CD4-positive, alpha-beta T cell (primary cell): ENCODE measurements around the gene ACOT12. TPM values are rescaled to one million over a fixed set of nuclear protein-coding genes. Genes with fewer than 3 reads are reported as not detected.

Source experiments
- ATAC-seq: fragments of 200-7000 bp; cut with Tn5 transposase; one replicate; pipeline ENCODE4 v1.10.0; 2022; ENCODE audit warnings: mild to moderate bottlenecking; ENCODE audit not compliant: poor library complexity
- CTCF ChIA-PET: fragments of 350-600 bp; sonication (Branson Sonifier 250); formaldehyde crosslinking; loops from one replicate; lab custom pipeline; 2021; ENCODE audit warnings: antibody characterized with exemption, inconsistent platforms; lab: Charles Lee
- POLR2A ChIA-PET: fragments of 350-600 bp; sonication (Branson Sonifier 250); formaldehyde crosslinking; loops from one replicate; lab custom pipeline; 2021; ENCODE audit warnings: antibody characterized with exemption, inconsistent platforms; lab: Charles Lee
- DNase-seq, 14 experiments: peaks; one replicate each; pipeline ENCODE4 v3.0.0-alpha.2; 2013 to 2020; ENCODE audit warnings: mixed read lengths in 2 of 14
- H3K27ac ChIP-seq, 2 donors: one replicate each; pipeline versions ENCODE4 v1.5.1 to v1.7.0; 2013; ENCODE audit warnings: low read length in 2 of 2, low read depth in 1 of 2, mild to moderate bottlenecking in 1 of 2
- H3K27me3 ChIP-seq, 2 experiments: 1 replicate in 1 of 2; 2 replicates in 1 of 2; pipeline versions ENCODE4 v1.6.1 to v1.7.0; 2013; ENCODE audit warnings: low read length in 2 of 2, control low read depth in 1 of 2, mild to moderate bottlenecking in 1 of 2, moderate library complexity in 1 of 2; ENCODE audit not compliant: insufficient read depth in 2 of 2, control insufficient read depth in 1 of 2
- H3K36me3 ChIP-seq: one replicate; pipeline ENCODE4 v1.6.1; 2013; ENCODE audit warnings: low read length, control low read depth; ENCODE audit not compliant: insufficient read depth
- H3K4me1 ChIP-seq: one replicate; pipeline ENCODE4 v1.6.1; 2013; ENCODE audit warnings: low read length, control low read depth; ENCODE audit not compliant: insufficient read depth
- H3K4me3 ChIP-seq: one replicate; pipeline ENCODE4 v1.5.1; 2013; ENCODE audit warnings: mild to moderate bottlenecking, low read length, moderate library complexity
- H3K9me3 ChIP-seq, 2 experiments: 1 replicate in 1 of 2; 2 replicates in 1 of 2; pipeline versions ENCODE4 v1.6.1 to v1.7.0; 2013; ENCODE audit warnings: low read length in 2 of 2, mild to moderate bottlenecking in 2 of 2, control low read depth in 1 of 2, moderate library complexity in 1 of 2; ENCODE audit not compliant: control insufficient read depth in 1 of 2, insufficient read depth in 1 of 2
- H3K27ac Mint-ChIP-seq: one replicate; pipeline ENCODE4 v1.8.0; 2020; ENCODE audit warnings: mixed read lengths
- H3K27me3 Mint-ChIP-seq: one replicate; pipeline ENCODE4 v1.8.0; 2021; ENCODE audit warnings: mixed read lengths
- H3K36me3 Mint-ChIP-seq: one replicate; pipeline ENCODE4 v1.8.0; 2021; ENCODE audit warnings: low read depth, mixed read lengths
- H3K4me1 Mint-ChIP-seq: one replicate; pipeline ENCODE4 v1.8.0; 2021; ENCODE audit warnings: low read depth, mixed read lengths
- H3K4me3 Mint-ChIP-seq: one replicate; pipeline ENCODE4 v1.8.0; 2020; ENCODE audit warnings: mild to moderate bottlenecking, mixed read lengths
- H3K9me3 Mint-ChIP-seq: one replicate; pipeline ENCODE4 v1.8.0; 2020; ENCODE audit warnings: mixed read lengths
- intact Hi-C, 2 experiments: fragments of 100-400 bp; cut with DNase I in 1 of 2; cut with micrococcal nuclease in 1 of 2; formaldehyde crosslinking; loops; one replicate each; pipeline versions ENCODE4 v1.15.1 to v1.9.0; 2023 to 2025; cut with DNase I, micrococcal nuclease
- total RNA-seq, 174 experiments: library from RNA in 2 of 174; stranded (reverse) in 2 of 174; gene quantifications; one replicate each; pipeline ENCODE4 v1.2.3 and lab custom pipeline; 2021 to 2026
- TF ChIP-seq, protein P1 (sequence below): fragments of 200-600 bp; IDR thresholded peaks from one replicate; pipeline ENCODE4 v1.8.0; 2022; ENCODE audit warnings: antibody characterized with exemption, mild to moderate bottlenecking

The ACOT12 gene
- total RNA-seq, 2 experiments from 2014 or later: 0.39 to 0.44 TPM

DNA sequence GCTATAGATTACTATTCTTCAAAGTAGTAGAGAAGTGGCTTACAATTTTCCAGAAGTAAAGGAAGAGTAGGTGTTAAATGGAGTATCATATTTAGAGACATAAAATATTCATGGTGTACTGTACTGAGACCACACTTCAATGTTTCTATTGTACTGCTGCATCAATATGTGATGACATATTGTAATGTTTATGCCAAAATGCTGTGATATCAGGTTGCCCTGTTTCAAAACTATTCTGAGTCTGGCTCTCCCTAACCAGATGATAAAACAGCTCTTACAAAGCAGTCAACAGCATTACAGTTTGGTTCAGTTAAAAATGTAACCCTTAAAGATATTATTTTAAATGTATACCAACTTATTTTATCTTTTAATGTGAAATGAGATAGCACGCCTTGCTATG, 30.8 kb upstream of the ACOT12 start:
- intact Hi-C loops: loop anchor here (1.0 to 5.0 kb wide), 7 partner anchors 328 to 801 kb away; partner anchors contain the start of gene SSBP2 (in 1 of the 2)
- Mint-ChIP-seq H3K4me1 (peaks cover 11% of the 10 kb centered on the region), H3K4me3 (no peak overlapping the region), H3K27ac (no peak overlapping the region), H3K36me3 (peaks cover 39% of the 10 kb centered on the region), H3K27me3 (no peaks in the 10 kb centered on the region), H3K9me3 (no peaks in the 10 kb centered on the region)
- H3K36me3 ChIP-seq: peaks cover 5% of the 10 kb centered on the region
- DNase-seq: no peak
- H3K9me3 ChIP-seq: no peaks in the 10 kb centered on the region
- ChIA-PET CTCF (interaction anchor here (0.7 to 1.5 kb wide), 3 partner anchors 426 to 801 kb away, joined by 3 to 5 read pairs (median 4); no protein-coding TSS in a partner anchor), POLR2A (interaction anchor here (3.1 kb wide), 1 partner anchor 741 kb away, joined by 9 read pairs; no protein-coding TSS in a partner anchor)
- H3K4me1 ChIP-seq: no peaks in the 10 kb centered on the region
- TF ChIP-seq, protein P1, sequence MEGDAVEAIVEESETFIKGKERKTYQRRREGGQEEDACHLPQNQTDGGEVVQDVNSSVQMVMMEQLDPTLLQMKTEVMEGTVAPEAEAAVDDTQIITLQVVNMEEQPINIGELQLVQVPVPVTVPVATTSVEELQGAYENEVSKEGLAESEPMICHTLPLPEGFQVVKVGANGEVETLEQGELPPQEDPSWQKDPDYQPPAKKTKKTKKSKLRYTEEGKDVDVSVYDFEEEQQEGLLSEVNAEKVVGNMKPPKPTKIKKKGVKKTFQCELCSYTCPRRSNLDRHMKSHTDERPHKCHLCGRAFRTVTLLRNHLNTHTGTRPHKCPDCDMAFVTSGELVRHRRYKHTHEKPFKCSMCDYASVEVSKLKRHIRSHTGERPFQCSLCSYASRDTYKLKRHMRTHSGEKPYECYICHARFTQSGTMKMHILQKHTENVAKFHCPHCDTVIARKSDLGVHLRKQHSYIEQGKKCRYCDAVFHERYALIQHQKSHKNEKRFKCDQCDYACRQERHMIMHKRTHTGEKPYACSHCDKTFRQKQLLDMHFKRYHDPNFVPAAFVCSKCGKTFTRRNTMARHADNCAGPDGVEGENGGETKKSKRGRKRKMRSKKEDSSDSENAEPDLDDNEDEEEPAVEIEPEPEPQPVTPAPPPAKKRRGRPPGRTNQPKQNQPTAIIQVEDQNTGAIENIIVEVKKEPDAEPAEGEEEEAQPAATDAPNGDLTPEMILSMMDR: no peak
- H3K27ac ChIP-seq: no peak overlapping the region
- no peaks in the 10 kb centered on the region for H3K27me3 ChIP-seq
- no peak overlapping the region for H3K4me3 ChIP-seq
- no peak for ATAC-seq

DNA sequence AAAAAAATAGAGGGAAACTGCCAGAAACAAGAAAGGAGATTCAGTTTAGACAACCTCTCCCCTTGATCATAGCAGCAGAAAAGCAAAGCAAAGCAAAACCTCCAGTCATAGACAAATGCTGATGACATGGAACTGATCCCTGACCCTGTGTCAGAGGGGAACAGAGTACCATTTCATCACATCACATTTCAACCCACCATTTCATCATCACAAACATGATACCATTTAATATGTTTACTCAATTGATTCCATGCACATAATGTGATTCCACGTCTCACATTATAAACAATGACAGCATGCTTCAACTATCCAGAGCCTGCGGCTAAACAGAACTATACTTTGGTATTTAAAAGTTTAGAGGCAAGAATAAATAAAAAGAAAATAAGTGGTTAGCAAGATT, 28.7 kb upstream of the ACOT12 start:
- no peaks in the 10 kb centered on the region for H3K27me3 Mint-ChIP-seq
- H3K9me3 Mint-ChIP-seq: no peaks in the 10 kb centered on the region
- H3K4me3 Mint-ChIP-seq: no peak overlapping the region
- H3K36me3 Mint-ChIP-seq: peaks cover 59% of the 10 kb centered on the region
- ATAC-seq: no peak
- POLR2A ChIA-PET: interaction anchor here (1.1 kb wide), 1 partner anchor 743 kb away, joined by 3 read pairs; no protein-coding TSS in a partner anchor
- DNase-seq: no peak
- Histone ChIP-seq H3K4me1 (no peaks in the 10 kb centered on the region), H3K9me3 (no peaks in the 10 kb centered on the region), H3K27me3 (no peaks in the 10 kb centered on the region), H3K36me3 (peaks cover 11% of the 10 kb centered on the region), H3K27ac (no peak overlapping the region), H3K4me3 (no peak overlapping the region)
- TF ChIP-seq, protein P1: no peak
- intact Hi-C loops: no loop called here
- H3K4me1 Mint-ChIP-seq: peaks cover 11% of the 10 kb centered on the region
- CTCF ChIA-PET: interaction anchor here (1.0 kb wide), 1 partner anchor 743 kb away, joined by 3 read pairs; no protein-coding TSS in a partner anchor
- H3K27ac Mint-ChIP-seq: no peak overlapping the region

- no peaks in the 10 kb centered on the region for H3K9me3 ChIP-seq
- ChIA-PET POLR2A (no interaction called here), CTCF (no interaction called here)
- Mint-ChIP-seq H3K27me3 (no peaks in the 10 kb centered on the region), H3K4me3 (no peak overlapping the region), H3K27ac (no peak overlapping the region), H3K36me3 (peaks cover 67% of the 10 kb centered on the region), H3K4me1 (no peaks in the 10 kb centered on the region), H3K9me3 (no peaks in the 10 kb centered on the region)
- TF ChIP-seq, protein P1: no peak
- no peaks in the 10 kb centered on the region for H3K4me1 ChIP-seq
- no peak for ATAC-seq
- intact Hi-C loops: no loop called here
- DNase-seq: peak in 1 of 14 experiments; percentile 14
- no peak overlapping the region for H3K27ac ChIP-seq
- H3K27me3 ChIP-seq: no peaks in the 10 kb centered on the region
- H3K4me3 ChIP-seq: no peak overlapping the region
- peaks cover 11% of the 10 kb centered on the region for H3K36me3 ChIP-seq
These were observed 26.2 kb upstream of the ACOT12 start for GRCh38 chr5:81420039-81420667.
